Mesenchymal stem cell (in vitro differentiated cells and primary cell): ENCODE results near the gene RBFOX1.

Source experiments
- DNase-seq: peaks from one replicate; pipeline ENCODE4 v3.0.0-alpha.2; 2013
- H2AFZ ChIP-seq: one replicate; pipeline ENCODE4 v1.6.1; 2013; ENCODE audit warnings: low read depth, mild to moderate bottlenecking, control low read depth, inconsistent platforms, low read length, moderate library complexity
- H2AK5ac ChIP-seq: 2 replicates; pipeline ENCODE4 v1.6.1; 2013; ENCODE audit warnings: low read length, moderate library complexity, mild to moderate bottlenecking, inconsistent platforms; ENCODE audit not compliant: severe bottlenecking
- H2BK120ac ChIP-seq: one replicate; pipeline ENCODE4 v1.6.1; 2013; ENCODE audit warnings: low read depth, mild to moderate bottlenecking, inconsistent platforms, low read length, moderate library complexity
- H2BK12ac ChIP-seq, 2 experiments: one replicate each; pipeline ENCODE4 v1.6.1; 2013; ENCODE audit warnings: inconsistent platforms in 2 of 2, low read length in 2 of 2, mild to moderate bottlenecking in 2 of 2, moderate library complexity in 2 of 2, control low read depth in 1 of 2
- H2BK15ac ChIP-seq: one replicate; pipeline ENCODE4 v1.6.1; 2013; ENCODE audit warnings: mild to moderate bottlenecking, low read depth, inconsistent platforms; ENCODE audit not compliant: poor library complexity, severe bottlenecking
- H2BK5ac ChIP-seq: 2 replicates; pipeline ENCODE4 v1.6.1; 2013; ENCODE audit warnings: low read depth, mild to moderate bottlenecking, low read length, control low read depth, inconsistent platforms; ENCODE audit not compliant: poor library complexity, severe bottlenecking
- H3K14ac ChIP-seq, 2 experiments: one replicate each; pipeline ENCODE4 v1.6.1; 2013; ENCODE audit warnings: inconsistent platforms in 2 of 2, low read length in 2 of 2, control low read depth in 1 of 2, mild to moderate bottlenecking in 1 of 2, moderate library complexity in 1 of 2
- H3K18ac ChIP-seq, 2 experiments: one replicate each; pipeline ENCODE4 v1.6.1; 2013; ENCODE audit warnings: inconsistent platforms in 2 of 2, low read length in 2 of 2, control low read depth in 1 of 2, low read depth in 1 of 2, mild to moderate bottlenecking in 1 of 2
- H3K23ac ChIP-seq, 2 experiments: one replicate each; pipeline ENCODE4 v1.6.1; 2013; ENCODE audit warnings: inconsistent platforms in 2 of 2, low read length in 2 of 2, mild to moderate bottlenecking in 2 of 2, moderate library complexity in 2 of 2, control low read depth in 1 of 2
- H3K27ac ChIP-seq: 2 replicates; pipeline ENCODE4 v1.5.1; 2013; ENCODE audit warnings: mild to moderate bottlenecking, moderate library complexity, low read length, control low read depth, inconsistent platforms; ENCODE audit not compliant: poor library complexity, severe bottlenecking
- H3K27me3 ChIP-seq, 2 experiments: 2 replicates each; pipeline versions ENCODE4 v1.6.1 to v1.7.0; 2013; ENCODE audit warnings: low read length in 2 of 2, mild to moderate bottlenecking in 2 of 2, moderate library complexity in 2 of 2, control low read depth in 1 of 2, inconsistent platforms in 1 of 2; ENCODE audit not compliant: control insufficient read depth in 1 of 2, insufficient read depth in 1 of 2
- H3K36me3 ChIP-seq, 2 experiments: 2 replicates each; pipeline versions ENCODE4 v1.6.1 to v1.7.0; 2013; ENCODE audit warnings: low read length in 2 of 2, control low read depth in 1 of 2, inconsistent platforms in 1 of 2, low read depth in 1 of 2, mild to moderate bottlenecking in 1 of 2; ENCODE audit not compliant: insufficient read depth in 2 of 2, control insufficient read depth in 1 of 2
- H3K4ac ChIP-seq, 2 experiments: one replicate each; pipeline ENCODE4 v1.6.1; 2013; ENCODE audit warnings: inconsistent platforms in 2 of 2, low read length in 2 of 2, mild to moderate bottlenecking in 2 of 2, moderate library complexity in 2 of 2, control low read depth in 1 of 2, low read depth in 1 of 2
- H3K4me1 ChIP-seq: 2 replicates; pipeline ENCODE4 v1.6.1; 2013; ENCODE audit warnings: low read depth, low read length, control low read depth; ENCODE audit not compliant: control insufficient read depth, insufficient read depth
- H3K4me2 ChIP-seq: 2 replicates; pipeline ENCODE4 v1.6.1; 2013; ENCODE audit warnings: low read length, mild to moderate bottlenecking, inconsistent platforms; ENCODE audit not compliant: poor library complexity, severe bottlenecking
- H3K4me3 ChIP-seq, 2 experiments: 2 replicates each; pipeline versions ENCODE4 v1.5.1 to v1.7.0; 2013; ENCODE audit warnings: low read length in 2 of 2, mild to moderate bottlenecking in 2 of 2, control low read depth in 1 of 2, low read depth in 1 of 2; ENCODE audit not compliant: insufficient read depth in 1 of 2
- H3K79me1 ChIP-seq: replicated peaks from 2 replicates; pipeline ENCODE4 v1.6.1; 2013; ENCODE audit warnings: mild to moderate bottlenecking, control low read depth, low read length, inconsistent platforms; ENCODE audit not compliant: poor library complexity, severe bottlenecking
- H3K9ac ChIP-seq: 2 replicates; pipeline ENCODE4 v1.7.0; 2013; ENCODE audit warnings: mild to moderate bottlenecking, low read length, moderate library complexity
- H3K9me3 ChIP-seq: 2 replicates; pipeline ENCODE4 v1.7.0; 2013; ENCODE audit warnings: mild to moderate bottlenecking, low read length; ENCODE audit not compliant: control insufficient read depth
- H4K8ac ChIP-seq: one replicate; pipeline ENCODE4 v1.6.1; 2013; ENCODE audit warnings: inconsistent platforms, mild to moderate bottlenecking, low read length, moderate library complexity
- H4K91ac ChIP-seq: one replicate; pipeline ENCODE4 v1.6.1; 2013; ENCODE audit warnings: mild to moderate bottlenecking, low read length, inconsistent platforms
- WGBS: methylation state at CpG from one replicate; pipeline ENCODE4 v1.1.7; 2013; ENCODE audit warnings: mixed read lengths; 5-methylcytosine and 5-hydroxymethylcytosine counted together

RBFOX1 gene

GRCh38 chr16:7547736-7548135 is 215.1 kb downstream of the RBFOX1 start:
- H3K4me3 ChIP-seq = no peak overlapping the region
- DNase-seq = no peak
- H2BK15ac ChIP-seq = no peak overlapping the region
- H4K91ac ChIP-seq = no peak overlapping the region
- H3K79me1 ChIP-seq = no peaks in the 10 kb centered on the region
- WGBS = 78% methylated on average over 4 of the region's 4 CpGs
- no peaks in the 10 kb centered on the region for H3K9me3 ChIP-seq
- no peak overlapping the region for H3K23ac ChIP-seq
- H3K27me3 ChIP-seq = no peaks in the 10 kb centered on the region
- no peaks in the 10 kb centered on the region for H3K4me1 ChIP-seq
- H3K18ac ChIP-seq = no peak overlapping the region
- H3K27ac ChIP-seq = no peak overlapping the region
- H3K4me2 ChIP-seq = no peak overlapping the region
- H3K14ac ChIP-seq = no peak overlapping the region
- no peak overlapping the region for H2BK12ac ChIP-seq
- no peak overlapping the region for H3K9ac ChIP-seq
- H2AK5ac ChIP-seq = no peak overlapping the region
- no peak overlapping the region for H2BK120ac ChIP-seq
- H3K36me3 ChIP-seq = no peaks in the 10 kb centered on the region
- H4K8ac ChIP-seq = no peak overlapping the region
- H2BK5ac ChIP-seq = no peak overlapping the region
- no peak overlapping the region for H3K4ac ChIP-seq
- no peak overlapping the region for H2AFZ ChIP-seq

GRCh38 chr16:7548796-7549318 is 216.2 kb downstream of the RBFOX1 start:
- H2BK15ac ChIP-seq = no peak overlapping the region
- no peak overlapping the region for H2AK5ac ChIP-seq
- WGBS = 86% methylated on average over 3 of the region's 4 CpGs
- no peaks in the 10 kb centered on the region for H3K4me1 ChIP-seq
- H3K23ac ChIP-seq = no peak overlapping the region
- no peak overlapping the region for H2AFZ ChIP-seq
- H2BK5ac ChIP-seq = no peak overlapping the region
- no peak overlapping the region for H4K91ac ChIP-seq
- no peak overlapping the region for H3K9ac ChIP-seq
- no peak overlapping the region for H3K4ac ChIP-seq
- H3K27ac ChIP-seq = no peak overlapping the region
- no peak overlapping the region for H4K8ac ChIP-seq
- no peaks in the 10 kb centered on the region for H3K36me3 ChIP-seq
- no peak overlapping the region for H3K14ac ChIP-seq
- H3K4me2 ChIP-seq = no peak overlapping the region
- no peak overlapping the region for H2BK12ac ChIP-seq
- H2BK120ac ChIP-seq = no peak overlapping the region
- H3K79me1 ChIP-seq = no peaks in the 10 kb centered on the region
- no peak overlapping the region for H3K18ac ChIP-seq
- DNase-seq = no peak
- no peaks in the 10 kb centered on the region for H3K27me3 ChIP-seq
- no peak overlapping the region for H3K4me3 ChIP-seq
- H3K9me3 ChIP-seq = no peaks in the 10 kb centered on the region

GRCh38 chr16:7550096-7550495 is 217.5 kb downstream of the RBFOX1 start:
- no peaks in the 10 kb centered on the region for H3K9me3 ChIP-seq
- H3K4me3 ChIP-seq = no peak overlapping the region
- no peak overlapping the region for H2AFZ ChIP-seq
- H3K27ac ChIP-seq = no peak overlapping the region
- no peak overlapping the region for H3K14ac ChIP-seq
- H3K4ac ChIP-seq = no peak overlapping the region
- H3K79me1 ChIP-seq = no peaks in the 10 kb centered on the region
- no peaks in the 10 kb centered on the region for H3K36me3 ChIP-seq
- H4K91ac ChIP-seq = no peak overlapping the region
- no peak overlapping the region for H3K18ac ChIP-seq
- no peak overlapping the region for H3K23ac ChIP-seq
- H2BK5ac ChIP-seq = no peak overlapping the region
- H2BK12ac ChIP-seq = no peak overlapping the region
- no peak overlapping the region for H4K8ac ChIP-seq
- no peaks in the 10 kb centered on the region for H3K27me3 ChIP-seq
- no peak overlapping the region for H3K9ac ChIP-seq
- H2BK15ac ChIP-seq = no peak overlapping the region
- H2AK5ac ChIP-seq = no peak overlapping the region
- no peaks in the 10 kb centered on the region for H3K4me1 ChIP-seq
- H3K4me2 ChIP-seq = no peak overlapping the region
- H2BK120ac ChIP-seq = no peak overlapping the region
- 86% methylated on average over 7 of the region's 7 CpGs for WGBS
- DNase-seq = no peak

DNA sequence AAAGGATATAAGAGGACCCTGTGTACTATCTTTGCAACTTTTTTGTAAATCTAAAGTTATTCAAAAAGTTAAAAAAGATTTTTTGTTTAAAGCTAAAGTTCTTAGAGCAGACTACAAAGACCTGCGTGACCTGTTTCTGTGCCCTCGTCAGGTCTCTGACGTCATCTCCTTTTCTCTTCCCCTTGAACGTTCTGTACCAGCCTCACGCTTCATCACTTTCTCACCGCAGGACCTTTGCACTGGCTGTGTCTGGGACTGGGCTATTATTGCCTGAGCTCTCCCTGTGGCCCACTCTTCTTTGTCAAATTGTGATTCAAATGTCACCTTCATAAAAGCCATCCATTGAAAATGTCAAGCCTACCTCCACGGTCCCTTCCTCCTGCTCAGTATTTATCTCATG is 222.8 kb downstream of the RBFOX1 start:
- Histone ChIP-seq H3K4me3 (no peak overlapping the region), H3K4me1 (no peaks in the 10 kb centered on the region), H3K4ac (no peak overlapping the region), H3K9me3 (peaks cover 3% of the 10 kb centered on the region), H2AK5ac (no peak overlapping the region), H3K18ac (no peak overlapping the region), H2BK15ac (no peak overlapping the region), H3K23ac (no peak overlapping the region), H3K4me2 (no peak overlapping the region), H3K36me3 (no peaks in the 10 kb centered on the region), H3K27ac (no peak overlapping the region), H3K27me3 (no peaks in the 10 kb centered on the region), H3K79me1 (no peaks in the 10 kb centered on the region), H3K14ac (no peak overlapping the region), H2BK5ac (no peak overlapping the region), H4K91ac (no peak overlapping the region), H2AFZ (no peak overlapping the region), H3K9ac (no peak overlapping the region), H2BK12ac (no peak overlapping the region), H4K8ac (no peak overlapping the region), H2BK120ac (no peak overlapping the region)
- DNase-seq = no peak
- WGBS = 83% methylated on average over 7 of the region's 7 CpGs
